HG03064 (cell line): ENCODE results near the gene HES3.

ENCODE experiments used
- ATAC-seq: cut with Tn5 transposase; IDR thresholded peaks from one replicate; pipeline ENCODE4 v1.9.1; 2021; ENCODE audit warnings: low read depth; ENCODE audit not compliant: unreplicated experiment

Gene HES3, protein sequence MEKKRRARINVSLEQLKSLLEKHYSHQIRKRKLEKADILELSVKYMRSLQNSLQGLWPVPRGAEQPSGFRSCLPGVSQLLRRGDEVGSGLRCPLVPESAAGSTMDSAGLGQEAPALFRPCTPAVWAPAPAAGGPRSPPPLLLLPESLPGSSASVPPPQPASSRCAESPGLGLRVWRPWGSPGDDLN

DNA sequence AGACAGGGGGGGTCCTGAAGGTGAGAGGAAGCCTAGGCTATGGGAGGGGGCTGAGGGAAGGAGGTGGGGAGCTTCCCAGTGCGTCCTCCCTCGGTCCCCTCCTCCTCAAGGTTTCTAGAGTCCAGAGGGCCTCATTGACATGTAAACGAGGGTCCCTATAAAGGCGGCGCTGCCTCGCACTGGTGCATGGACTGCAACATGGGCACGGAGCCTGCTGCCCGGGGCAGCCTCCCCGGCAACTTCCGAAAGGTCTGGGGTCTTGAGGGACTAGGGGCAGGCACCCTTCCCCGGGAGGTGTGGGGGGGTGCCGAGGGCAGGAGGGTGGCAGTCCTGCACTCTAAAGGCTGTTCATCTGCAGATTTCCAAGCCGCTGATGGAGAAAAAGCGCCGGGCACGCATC is at the start of gene HES3:
HES3 (plus strand) TSS at position 187 of the 400 bp plus-strand sequence; CDS start at position 374, 187 bp downstream.
- ATAC-seq = no peak

DNA sequence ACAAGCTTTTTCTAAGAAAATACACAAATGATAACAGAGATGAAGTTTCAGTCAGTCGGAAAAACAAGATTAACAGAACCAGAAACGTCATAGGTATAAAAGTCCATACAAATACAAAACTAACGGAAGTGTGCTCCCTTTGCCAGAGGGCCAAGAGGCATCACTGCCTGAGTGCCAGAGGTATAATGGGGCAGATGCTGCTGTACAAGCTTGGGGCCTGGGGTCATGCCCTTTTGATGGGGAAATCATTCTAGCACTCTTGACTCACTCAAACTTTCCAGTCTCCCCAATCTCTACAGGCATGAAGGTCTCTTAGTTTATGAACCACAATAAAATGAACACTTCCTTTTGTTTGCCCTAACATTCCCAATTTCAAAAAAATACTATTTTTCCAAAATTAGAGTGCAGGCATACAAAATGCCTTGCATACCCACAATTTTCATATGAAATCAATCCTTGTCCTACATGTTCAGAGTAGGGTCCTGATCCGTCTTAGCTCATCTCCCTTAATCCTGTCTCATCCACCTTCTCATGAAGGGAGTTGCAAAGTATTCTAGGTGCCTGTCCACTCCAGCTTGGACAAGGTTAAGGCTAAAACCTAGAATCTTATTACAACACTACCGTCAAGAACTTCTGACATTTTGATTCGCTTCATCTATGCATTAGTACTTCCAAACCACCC is 46.1 kb upstream of the HES3 start:
- ATAC-seq = no peak

- ATAC-seq = peak; percentile 24
Observed at GRCh38 chr1:6198646-6199297, 45.2 kb upstream of the HES3 start.

- peak; percentile 93 for ATAC-seq
Observed at GRCh38 chr1:6199298-6200187, 44.4 kb upstream of the HES3 start, which contains the start of gene RPL22. Gene RPL22 (minus strand): TSS chr1:6199595. CDS start chr1:6199573, 22 bp downstream.

DNA sequence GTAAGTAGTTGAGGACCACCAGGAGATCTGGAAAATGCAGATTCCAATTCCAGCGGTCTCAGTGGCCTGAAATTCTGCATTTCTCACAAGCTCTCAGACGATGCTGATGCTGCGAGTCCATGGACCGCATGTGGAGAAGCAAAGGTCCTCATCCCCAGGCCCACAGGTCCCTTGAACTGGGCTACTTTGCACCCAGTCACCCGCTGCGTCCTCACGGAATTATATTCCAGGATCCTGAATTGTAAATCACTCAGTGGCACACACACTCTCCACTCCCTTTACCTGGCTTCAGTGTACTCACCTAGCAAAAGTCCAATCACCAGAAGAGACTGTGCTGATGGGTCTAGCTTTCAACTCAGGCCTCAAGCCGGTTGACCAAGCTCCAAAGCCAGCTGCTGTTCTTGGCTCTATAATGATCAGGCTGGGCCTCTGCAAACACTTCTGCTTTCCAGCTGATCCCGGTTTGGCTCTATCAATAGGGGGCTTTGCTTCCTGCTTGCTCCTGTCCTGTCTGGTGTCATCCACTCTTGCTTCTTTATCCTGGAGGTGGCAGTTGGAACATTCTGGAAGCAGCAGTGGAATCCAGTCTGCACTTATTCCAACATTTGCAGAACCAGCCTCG is 43.7 kb upstream of the HES3 start:
- no peak for ATAC-seq

DNA sequence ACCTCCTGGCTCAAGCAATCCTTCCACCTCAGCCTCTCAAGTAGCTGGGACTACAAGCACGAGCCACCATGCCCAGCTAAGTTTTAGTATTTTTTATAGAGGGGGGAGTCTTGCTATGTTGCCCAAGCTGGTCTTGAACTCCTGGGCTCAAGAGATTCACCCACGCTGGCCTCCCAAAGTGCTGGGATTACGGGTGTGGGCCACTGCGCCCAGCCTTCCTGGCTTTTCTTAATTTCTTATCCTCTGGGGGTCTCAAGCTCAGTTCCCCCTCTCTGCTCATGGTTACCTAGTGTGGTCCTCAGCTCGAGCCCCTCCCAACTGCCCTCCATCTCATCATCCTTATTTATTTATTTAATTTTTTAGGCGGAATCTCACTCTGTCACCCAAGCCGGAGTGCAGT is 41.7 kb upstream of the HES3 start:
- ATAC-seq = no peak

- no peak for ATAC-seq
Observed at GRCh38 chr1:6205849-6206519, 38.0 kb upstream of the HES3 start, which contains the start of gene RNF207. Gene RNF207 (plus strand): TSS chr1:6206119. CDS start chr1:6206536, 417 bp downstream.

- ATAC-seq = no peak
Observed at GRCh38 chr1:6206520-6206855, 37.5 kb upstream of the HES3 start.

DNA sequence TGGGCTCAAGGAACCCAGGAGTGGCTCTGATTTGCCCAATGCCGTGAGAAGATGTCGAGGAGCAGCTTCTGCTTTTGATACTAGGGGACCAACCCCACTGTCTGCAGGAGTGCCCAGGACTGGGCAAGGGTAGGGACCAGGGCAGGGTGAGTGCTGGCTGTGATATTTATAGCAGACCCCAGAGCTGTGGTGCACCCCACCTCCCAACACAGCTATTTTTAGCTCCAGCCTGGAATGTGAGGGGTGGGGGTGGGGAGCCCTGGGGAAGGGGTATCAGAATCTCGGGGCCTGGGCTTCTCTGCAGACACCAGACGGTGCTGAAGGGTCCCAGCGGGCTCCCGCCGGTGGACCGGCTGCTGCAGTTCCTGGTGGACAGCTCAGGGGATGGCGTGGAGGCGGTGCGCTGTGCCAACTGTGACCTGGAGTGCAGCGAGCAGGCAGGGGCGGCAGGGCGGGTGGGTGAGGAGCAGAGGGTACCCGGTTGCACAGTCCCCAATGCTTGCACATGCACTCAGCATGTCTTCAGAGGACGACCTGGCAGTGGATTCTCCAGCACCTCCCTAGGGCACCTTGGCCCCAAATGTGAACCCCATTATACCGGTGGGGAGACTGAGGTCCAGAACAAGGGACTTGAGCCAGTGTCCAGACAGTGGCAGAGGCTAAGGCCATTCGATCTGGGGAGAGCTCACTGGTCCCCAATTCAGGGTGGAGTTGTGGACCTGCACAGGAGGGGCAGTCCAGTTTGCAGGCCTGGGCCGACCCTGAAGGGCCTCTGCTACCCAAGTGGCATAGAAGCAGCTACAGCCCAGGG is 36.7 kb upstream of the HES3 start:
- ATAC-seq = no peak

DNA sequence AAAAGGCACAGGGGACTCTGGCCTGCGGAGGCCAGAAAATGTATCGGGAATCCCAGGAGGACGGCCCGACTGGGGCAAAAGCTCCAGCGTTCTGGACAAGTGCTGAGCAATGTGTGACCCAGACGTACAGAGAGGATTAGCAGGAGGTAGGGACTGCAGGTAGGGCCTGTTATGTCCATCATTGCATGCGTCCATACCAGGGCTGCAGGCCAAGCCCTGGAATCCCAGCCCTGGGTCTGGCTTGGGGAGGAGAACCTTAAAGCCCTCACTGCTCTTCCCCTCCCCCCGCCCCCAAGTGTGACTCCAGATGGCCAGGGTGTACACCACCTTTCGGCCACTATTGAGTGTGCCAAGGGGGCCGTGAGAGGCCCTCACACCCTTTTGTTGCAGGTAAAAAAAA is 36.1 kb upstream of the HES3 start:
- ATAC-seq = no peak

DNA sequence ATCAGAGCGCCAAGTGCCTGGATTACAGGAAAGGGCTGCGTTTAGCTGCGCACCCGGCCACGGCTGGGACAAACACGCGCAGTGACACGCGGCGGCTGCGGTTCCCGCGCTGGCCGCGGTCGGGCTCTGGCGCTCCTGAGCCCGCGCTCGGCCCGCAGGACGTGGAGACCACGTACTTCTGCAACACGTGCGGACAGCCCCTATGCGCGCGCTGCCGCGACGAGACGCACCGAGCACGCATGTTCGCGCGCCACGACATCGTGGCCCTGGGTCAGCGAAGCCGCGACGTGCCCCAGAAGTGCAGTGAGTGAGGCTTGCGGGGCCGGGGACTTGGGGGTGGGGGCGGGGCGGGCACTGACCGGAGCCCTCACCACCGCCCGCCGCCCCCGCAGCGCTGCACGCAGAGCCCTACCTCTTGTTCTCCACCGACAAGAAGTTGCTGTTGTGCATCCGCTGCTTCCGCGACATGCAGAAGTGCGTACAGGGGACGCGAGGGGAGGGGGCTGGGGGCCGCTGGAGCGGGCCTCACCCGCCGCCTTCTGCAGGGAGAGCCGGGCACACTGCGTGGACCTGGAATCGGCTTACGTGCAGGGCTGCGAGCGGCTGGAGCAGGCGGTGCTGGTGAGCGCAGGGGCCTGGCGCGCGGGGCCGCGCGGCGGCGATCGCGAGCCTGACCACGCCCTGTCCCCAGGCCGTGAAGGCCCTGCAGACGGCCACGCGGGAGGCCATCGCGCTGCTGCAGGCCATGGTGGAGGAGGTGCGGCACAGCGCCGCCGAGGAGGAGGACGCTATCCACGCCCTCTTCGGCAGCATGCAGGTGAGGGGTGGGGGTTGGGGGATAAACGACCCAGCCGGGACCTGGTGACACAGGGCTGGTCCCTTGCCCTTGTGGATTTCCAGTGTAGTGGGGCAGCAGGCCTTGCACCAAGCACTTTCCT is 35.0 kb upstream of the HES3 start:
- no peak for ATAC-seq

- ATAC-seq = no peak
Observed at GRCh38 chr1:6209661-6210580, 34.1 kb upstream of the HES3 start.

DNA sequence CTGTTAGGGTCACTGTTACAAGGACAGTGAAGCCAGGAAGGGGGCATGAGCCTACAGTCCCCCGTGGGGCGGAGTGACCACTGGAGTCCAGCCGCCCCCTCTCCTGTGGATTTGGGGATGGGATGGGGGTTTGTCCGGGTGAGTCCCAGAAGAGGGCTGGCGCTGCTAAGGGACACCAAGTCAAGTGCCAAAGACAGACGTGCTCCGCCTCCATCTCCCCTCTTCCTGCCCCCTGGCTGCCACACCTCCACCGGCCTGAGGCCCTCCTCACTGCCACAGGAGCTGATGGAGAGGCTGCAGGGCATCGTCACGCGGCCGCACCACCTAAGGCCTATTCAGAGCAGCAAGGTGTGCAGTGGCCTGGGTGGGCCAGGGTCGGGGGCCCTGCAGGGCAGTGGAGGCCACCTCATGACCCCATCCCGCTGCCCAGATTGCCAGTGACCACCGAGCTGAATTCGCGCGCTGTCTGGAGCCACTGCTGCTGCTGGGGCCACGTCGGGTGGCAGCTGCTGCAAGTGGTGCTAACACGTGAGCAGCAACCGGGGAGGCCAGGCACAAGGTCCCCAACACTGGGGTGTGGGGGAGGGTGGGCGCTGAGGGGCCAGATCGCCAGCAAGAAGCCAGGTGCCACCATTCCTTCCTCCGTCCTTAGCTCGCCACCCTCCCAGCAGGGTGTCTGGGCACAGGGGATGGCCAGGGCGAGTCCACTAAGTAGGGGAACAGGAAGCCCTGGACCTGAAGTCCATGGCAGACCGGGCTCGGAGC is 33.2 kb upstream of the HES3 start:
- ATAC-seq = no peak

DNA sequence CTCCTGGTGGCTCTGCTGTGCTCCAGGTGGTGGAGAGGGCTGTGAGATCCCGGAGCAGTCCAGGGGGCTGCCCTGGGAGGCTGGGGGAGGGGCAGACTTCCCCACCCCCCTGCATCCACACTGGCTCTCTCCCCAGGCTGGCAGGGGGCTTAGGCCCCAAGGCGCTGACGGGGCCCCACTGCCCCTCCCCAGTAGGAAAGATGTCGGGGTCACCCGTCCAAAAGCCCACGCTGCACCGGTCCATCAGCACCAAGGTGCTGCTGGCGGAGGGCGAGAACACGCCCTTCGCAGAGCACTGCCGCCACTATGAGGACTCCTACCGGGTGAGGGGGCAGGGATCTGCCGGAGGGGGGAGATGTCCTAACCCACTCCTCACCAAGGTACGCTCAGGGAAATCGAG is 32.2 kb upstream of the HES3 start:
- no peak for ATAC-seq

DNA sequence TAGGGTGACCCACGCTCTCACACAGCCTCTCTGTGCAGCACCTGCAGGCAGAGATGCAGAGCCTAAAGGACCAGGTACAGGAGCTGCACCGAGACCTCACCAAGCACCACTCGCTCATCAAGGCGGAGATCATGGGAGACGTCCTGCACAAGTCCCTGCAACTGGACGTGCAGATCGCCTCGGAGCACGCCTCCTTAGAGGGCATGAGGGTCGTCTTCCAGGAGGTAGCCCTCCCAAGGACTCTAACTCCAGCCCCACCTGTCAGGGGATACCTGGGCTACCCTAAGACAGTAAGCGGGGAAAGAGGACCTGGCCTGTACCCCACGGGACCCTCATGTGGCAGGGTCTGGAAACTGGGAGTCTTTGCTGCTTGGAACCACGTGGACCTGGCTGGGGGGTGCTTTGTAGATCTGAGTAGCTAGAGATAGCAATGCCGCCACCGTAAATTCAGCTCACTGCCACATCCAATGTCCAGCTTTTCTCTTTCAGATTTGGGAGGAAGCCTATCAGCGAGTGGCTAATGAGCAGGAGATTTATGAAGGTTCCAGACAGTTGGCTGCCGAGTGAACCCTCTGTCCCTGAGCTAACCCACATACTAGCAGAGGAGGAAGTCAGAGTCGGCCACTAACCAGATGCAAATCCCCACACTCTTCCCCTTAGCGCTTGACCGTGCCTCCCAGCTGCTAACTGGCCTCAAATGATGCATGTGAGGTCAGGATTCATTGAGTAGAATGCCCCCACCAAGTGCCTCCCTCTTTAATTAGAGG is 31.6 kb upstream of the HES3 start:
- ATAC-seq = no peak
